ENCODE measurements around the gene DEPDC1. TPM values are rescaled to one million over a fixed set of nuclear protein-coding genes. Genes with fewer than 3 reads are reported as not detected.
A peak's percentile ranks its signal among the peaks of the same experiment; 100 is the strongest.
"Not testable (repeated sequence)": the region's sequence is repeated elsewhere in the genome, so short reads cannot be mapped to it uniquely, and the experiment has no call there.

Gene DEPDC1, protein sequence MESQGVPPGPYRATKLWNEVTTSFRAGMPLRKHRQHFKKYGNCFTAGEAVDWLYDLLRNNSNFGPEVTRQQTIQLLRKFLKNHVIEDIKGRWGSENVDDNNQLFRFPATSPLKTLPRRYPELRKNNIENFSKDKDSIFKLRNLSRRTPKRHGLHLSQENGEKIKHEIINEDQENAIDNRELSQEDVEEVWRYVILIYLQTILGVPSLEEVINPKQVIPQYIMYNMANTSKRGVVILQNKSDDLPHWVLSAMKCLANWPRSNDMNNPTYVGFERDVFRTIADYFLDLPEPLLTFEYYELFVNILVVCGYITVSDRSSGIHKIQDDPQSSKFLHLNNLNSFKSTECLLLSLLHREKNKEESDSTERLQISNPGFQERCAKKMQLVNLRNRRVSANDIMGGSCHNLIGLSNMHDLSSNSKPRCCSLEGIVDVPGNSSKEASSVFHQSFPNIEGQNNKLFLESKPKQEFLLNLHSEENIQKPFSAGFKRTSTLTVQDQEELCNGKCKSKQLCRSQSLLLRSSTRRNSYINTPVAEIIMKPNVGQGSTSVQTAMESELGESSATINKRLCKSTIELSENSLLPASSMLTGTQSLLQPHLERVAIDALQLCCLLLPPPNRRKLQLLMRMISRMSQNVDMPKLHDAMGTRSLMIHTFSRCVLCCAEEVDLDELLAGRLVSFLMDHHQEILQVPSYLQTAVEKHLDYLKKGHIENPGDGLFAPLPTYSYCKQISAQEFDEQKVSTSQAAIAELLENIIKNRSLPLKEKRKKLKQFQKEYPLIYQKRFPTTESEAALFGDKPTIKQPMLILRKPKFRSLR
- 0.21 TPM for total RNA-seq

DNA sequence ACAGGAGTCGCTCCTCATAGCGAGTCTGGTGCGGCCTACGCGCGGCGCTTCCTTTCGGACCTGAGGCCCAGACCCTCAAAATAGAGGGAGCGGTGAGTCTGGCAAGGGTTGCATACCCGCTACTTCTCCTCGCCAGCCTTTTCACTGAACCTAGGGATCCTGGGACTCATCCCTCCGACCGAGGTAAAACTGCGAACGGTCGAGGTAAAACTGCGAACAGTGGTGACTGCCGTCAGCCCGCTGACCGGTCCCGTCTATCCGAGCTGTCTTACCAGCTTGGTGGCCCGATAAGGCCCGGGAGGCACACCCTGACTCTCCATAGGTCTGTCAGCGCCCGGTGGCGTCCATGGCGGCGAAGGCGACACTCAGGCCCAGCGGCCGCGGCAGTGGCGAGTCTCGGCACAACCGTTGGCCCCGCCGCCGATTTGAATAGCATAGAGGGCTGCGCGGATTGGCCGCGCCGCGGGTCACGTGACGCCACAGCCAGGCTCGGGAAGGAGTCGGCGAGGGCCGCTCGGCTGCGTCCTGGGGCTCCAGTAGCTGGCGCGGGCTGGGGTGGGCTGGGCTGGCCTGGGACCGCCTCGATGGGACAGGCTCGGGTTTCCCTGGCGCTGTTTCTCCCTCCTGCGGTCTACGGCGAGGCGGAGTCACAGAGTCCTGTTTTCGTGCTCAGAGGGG lies at the start of gene DEPDC1:
DEPDC1 (minus strand) TSS at position 403 of the 678 bp plus-strand sequence; CDS start at position 320, 83 bp downstream.
- peak; percentile 91 for DNase-seq (ENCODE audit: low spot score)

DNA sequence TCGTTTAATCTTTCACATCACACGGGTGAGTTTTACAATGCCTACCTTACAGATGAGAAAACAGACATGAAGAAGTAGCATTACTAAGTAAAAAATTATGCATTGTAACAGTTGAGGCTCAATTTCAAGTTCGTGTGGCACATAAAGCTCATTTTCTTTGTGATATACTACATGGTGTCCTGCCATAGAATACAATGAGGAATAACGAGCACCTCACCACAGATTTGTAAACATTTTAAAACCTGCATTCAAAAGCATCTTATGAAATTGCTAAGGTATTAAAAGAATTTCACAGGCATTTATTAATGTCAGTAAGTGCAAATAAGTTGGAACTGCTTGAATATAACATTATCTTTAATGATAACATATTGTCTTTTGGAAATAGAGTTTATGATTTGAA lies 47.8 kb upstream of the DEPDC1 start:
- no peak for DNase-seq (ENCODE audit: low spot score)

DNA sequence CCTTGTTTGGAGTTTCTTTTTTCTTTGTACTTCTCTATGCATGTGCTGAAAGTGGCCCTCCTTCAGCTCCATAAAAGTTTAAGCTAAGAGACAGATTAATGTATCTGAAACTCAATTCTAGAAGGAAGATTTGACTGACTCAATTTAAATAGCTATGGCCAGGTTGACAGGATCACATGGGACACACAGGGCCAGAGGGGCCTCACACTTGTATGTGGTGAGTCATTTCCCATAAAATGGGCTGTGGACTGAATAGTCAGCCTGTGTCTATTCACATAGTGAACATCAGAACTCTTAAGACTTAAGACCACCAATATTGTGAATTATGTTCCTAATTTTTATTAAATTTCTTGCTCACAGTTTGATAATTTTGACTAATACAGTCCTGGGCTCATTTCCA lies 45.7 kb upstream of the DEPDC1 start:
- DNase-seq (ENCODE audit: low spot score) = no peak

DNA sequence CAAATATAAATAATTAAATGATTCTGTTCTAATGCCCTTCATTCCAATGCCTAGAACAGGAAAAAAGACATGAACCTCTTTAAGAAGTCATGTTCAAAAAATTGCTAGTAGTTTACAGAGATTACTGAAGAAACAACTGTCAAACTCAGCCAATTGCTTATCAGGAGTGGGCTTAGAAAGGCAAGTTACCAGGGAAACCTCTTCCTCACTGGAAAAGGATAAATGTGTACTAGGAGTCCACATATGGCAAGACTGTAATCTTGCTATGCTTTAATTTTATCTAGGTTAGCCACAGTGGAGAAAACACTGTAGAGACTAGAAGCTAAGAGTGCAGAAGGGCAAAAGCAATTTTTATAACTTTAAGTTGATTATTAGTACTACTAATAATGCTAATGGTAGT lies 42.1 kb upstream of the DEPDC1 start:
- DNase-seq (ENCODE audit: low spot score) = no peak

DNA sequence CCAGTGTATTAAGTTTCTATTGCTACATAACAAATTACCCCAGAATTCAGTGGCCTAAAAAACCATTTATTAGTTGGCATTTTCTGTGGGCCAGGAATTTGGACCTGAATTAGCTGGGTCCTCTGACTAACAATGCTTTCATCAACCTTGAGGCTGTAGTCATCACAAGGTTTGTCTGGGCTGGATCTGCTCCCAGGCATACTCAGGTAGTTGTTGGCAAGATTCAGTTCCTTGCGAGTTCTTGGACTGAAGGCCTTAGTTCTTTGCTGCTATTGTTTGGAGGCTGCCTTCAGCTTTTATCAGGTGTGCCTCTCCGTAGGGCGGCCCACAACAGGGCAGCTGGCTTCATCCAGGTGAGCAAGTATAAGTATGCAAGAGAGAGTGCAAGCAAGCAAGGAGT lies 31.4 kb upstream of the DEPDC1 start:
- no peak for DNase-seq (ENCODE audit: low spot score)

DNA sequence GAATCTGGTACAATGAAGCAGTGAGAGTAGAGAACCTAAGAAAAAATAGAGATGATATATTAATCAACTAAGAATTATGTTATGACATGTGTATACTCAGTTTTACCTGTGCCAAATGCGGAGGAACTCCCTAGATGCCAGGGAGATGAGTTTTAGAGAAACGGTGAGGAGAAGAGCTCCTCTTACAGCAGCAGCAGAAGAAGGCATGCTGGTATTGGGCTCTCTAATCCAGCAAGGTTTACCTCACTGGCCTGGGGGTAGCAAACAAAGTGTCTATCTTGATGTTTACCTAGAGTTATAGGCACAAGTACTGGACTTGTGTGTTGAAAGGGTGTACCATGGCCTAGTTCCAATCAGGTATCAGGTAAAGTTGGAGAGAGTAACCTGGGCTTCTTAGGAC lies 28.9 kb upstream of the DEPDC1 start:
- DNase-seq (ENCODE audit: low spot score) = no peak

DNA sequence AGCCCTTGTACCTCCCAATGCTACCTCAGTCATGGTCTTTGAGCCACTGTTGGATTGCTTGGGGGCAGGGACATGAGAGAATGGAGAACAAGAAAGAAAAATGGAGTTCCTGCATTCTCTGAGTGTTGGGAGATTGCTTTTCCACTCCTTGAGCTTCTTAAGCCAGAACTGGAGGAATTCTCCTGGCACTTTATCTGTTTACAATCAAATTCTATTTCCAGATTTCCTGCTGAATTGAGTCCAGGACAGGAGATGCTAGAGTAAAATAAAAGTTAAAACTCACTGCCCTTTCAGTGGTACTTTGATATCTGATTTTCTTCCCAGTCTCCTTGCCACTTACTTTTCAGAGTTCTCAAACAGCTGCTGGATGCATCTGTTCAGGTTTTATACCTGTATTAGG lies 24.4 kb upstream of the DEPDC1 start:
- no peak for DNase-seq (ENCODE audit: low spot score)

DNA sequence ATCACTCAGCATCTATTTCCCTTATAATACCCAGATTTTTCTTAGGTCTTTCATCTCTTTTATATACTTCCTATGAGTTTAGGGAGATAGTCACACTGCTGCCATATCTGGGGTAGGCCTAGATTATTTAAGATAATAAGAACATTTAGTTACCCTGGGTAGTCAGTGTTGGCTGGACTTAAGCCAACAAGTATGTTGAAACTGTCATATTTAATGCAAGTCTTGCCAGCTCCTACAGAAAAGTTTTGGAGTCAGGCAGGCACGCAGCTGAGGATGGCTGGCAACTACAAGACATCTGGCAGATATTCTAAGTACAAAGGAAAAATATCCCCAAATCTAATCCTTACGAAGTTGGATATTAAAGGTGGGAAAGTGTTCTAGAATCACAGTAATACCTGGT lies 19.2 kb upstream of the DEPDC1 start:
- DNase-seq (ENCODE audit: low spot score) = no peak

DNA sequence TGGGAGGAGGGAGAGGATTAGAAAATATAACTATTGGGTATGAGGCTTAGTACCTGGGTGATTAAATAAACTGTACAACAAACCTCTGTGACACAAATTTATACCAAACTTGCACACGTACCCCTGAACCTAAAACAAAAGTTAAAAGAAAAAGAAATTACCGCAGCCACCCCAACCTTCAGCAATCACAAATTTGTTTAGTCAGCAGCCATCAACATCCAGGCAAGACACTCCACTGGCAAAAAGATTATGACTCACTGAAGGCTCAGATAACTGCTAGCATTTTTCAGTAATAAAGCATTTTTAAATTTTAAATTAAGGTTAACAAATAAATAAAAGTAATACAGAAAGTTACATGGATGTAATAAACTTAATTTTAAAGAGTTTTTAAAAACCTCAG lies 14.4 kb upstream of the DEPDC1 start:
- no peak for DNase-seq (ENCODE audit: low spot score)

DNA sequence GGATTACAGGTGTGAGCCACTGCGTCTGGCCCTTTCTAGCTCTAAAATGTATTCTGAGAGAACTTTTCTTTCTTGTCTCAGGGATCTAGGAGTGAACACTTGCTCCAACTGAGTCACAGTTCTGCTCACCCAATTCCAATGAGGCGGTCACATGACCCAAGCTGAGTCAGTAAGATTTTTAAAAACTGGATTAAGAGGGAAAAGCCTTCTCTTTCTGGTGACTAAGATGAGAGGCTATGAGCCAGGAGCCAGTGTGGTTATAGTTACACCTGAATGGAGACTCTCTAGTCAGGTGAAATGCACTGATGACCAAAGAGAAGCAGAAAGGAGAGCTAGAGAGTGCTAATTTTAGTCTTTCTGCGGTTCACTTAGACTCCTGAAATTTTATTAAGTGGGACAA lies 9.5 kb upstream of the DEPDC1 start:
- no peak for DNase-seq (ENCODE audit: low spot score)

DNA sequence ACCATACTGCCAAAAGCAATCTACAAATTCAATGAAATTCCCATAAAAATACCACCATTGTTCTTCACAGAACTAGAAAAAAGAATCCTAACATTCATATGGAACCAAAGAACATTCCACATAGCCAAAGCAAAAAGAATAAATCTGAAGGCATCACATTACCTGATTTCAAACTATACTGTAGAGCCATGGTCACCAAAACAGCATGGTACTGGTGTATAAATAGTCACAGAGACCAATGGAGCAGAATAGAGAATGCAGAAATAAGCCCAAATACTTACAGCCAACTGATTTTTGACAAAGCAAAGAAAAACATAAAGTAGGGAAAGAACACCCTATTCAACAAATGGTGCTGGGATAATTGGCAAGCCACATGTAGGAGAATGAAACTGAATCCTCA lies 6.2 kb upstream of the DEPDC1 start:
- DNase-seq (ENCODE audit: low spot score) = no peak

DNA sequence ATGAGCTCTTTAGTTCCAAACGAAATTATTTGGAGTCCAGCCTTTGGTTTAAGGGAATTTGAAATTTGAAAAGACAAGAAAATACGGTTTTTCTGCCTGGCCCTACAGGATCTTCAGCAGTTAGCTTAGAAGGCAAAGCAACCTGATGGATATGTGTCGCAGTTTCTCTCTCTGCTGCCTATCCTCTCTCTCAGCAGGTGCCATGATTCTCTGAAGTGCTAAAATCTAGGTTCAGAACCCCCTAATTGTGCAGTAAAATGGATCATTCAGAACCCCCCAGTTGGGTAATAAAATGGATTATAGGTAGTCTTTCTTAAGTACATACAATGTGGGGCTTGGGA lies 446 bp upstream of the DEPDC1 start:
- no peak for DNase-seq (ENCODE audit: low spot score)

DNA sequence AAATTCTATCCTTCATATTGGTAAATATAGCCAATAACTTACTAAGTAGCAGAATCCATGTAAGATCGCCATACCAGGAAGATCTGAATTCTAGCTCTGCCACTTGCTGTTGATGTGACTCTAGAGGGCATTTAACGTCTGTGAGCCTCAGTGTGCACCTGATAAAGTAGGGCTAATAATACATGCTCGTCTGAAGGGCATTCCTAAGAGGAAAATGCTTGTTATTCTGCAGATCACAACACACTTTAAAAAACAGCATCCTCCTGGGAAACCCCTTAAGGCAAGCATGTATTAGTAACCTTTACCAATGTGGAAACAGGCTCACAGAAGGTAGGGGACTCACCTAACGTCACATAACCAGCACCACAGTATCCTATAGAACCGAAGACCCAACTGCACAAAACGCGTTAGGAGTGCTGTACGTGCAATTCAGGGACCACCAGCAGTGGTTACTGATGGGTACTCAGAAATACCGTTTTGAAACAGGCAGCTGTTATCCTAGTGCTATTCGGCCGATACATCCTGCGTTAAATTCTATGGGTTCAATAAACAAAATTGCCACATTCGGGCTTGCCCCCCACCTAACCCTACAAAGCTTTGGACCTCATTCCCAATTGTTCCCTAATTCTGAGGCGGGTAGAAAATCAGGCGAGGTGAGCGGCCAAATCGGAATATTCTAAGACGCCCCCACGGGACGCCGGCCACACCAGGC lies 758 bp downstream of the DEPDC1 start:
- DNase-seq (ENCODE audit: low spot score) = no peak

DNA sequence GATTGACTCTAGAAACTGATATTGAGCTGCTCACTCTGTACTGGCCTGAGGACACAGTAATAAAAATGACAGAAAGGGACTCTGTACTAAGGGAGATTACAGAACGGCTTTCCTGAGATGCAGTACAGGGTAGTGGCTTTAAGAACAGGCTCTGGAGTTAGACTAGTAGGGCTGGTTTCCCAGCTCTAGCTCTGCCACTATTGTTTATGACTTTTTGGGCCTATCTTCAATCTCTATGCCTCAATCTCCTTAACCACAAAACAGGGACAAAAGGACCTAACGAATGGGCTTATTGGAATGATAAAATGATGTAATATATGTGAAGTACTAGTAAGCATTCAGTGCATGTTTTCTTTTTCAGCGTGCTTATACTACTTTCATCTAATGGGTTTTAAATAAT lies 1.4 kb downstream of the DEPDC1 start:
- DNase-seq (ENCODE audit: low spot score) = no peak

DNA sequence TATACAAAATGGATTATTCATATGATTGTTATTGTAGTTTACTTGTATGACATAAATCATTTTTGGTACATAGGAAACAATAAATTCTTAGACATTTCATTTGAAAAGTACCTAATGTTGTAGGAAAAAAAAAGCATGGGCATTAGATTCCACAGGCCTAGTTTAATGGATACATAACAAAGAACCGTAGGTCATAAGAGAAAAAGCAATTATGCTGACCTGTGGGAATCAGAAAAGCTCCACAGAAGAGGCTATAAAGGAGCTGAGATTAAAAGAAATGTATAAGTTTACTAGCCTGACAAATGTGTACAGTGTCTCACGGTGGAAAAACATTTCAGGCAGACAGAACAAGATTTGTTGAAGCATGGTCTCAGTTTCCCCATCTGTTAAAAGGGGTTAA lies 3.7 kb downstream of the DEPDC1 start:
- no peak for DNase-seq (ENCODE audit: low spot score)

DNA sequence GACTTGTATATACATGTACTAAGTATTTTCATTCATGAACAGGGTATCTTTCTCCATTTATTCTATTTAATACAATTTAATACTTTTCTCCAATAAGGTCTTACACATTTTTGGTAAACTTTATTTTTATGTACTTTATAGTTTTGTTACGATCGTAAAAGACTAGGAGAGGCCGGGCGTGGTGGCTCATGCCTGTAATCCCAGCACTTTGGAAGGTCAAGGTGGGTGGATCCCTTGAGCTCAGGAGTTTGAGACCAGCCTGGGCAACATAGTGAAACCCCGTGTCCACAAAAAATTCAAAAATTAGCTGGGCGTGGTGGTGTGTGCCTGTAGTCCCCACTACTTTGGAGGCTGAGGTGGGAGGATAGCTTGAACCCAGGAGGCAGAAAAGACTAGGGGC lies 4.6 kb downstream of the DEPDC1 start:
- DNase-seq (ENCODE audit: low spot score) = not testable (repeated sequence)

DNA sequence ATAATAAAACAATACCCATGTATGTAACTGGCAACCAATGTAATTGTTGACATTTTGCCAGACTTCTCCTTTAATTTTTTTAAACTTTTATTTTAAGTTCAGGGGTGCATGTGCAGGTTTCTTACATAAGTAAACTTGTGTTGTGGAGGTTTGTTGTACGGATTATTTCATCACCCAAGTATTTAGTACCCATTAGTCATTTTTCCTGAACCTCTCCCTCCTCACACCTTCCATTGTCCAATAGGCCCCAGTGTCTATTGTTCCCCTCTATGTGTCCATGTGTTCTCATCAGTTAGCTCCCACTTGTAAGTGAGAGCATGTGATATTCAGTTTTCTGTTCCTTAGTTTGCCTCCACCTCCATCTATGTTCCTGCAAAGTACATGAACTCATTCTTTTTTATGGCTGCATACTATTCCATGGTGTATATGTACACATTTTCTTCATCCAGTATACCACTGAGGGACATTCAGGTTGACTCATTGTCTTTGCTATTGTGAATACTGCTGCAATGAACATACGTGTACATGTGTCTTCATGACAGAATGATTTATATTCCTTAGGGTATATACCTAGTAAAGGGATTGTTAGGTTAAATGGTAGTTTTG lies 6.7 kb downstream of the DEPDC1 start:
- no peak for DNase-seq (ENCODE audit: low spot score)

DNA sequence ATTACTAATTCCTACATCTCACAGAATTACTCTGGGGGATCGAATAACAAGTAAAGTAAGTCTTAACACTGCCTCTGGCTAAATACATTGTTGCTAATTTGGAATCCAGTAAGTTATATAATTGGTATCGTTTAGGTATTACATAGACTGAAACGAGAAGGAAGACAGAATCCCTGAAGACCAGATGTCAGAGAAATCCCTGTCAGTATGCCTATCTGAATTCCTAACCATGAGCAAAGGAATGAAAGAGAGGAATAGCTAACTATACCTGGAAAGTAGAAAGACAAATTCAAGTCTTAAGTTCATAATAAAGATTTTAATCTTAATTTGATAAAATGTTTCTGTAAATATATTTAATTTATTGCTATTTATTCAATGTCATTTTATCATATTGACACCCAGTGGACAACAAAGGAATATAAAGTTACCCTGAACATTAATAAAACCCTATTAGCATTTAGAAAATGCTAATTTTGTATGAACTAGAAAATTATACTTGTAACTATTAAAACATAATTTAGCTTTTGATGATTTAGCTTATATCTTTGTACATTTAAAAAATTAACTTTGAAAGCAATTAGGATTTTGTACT lies 11.4 kb downstream of the DEPDC1 start:
- DNase-seq (ENCODE audit: low spot score) = no peak

DNA sequence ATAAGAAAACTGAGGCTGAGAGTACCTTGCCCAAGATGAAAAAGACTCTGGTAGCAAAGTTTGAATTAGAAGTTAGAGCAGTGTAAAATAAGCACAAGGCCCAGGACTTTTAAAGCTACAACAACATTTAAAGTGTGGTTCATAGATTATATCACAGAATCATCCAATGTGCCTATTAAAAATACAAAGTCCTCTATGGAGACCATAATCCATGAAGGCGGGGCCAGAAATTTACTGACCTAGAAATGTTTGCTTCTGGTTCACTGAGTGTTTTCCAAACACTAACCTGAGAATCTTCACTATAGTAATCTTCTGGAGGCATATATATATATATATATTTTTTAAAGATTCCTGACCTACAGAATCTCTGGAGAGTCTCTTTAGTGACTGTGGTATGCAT lies 12.3 kb downstream of the DEPDC1 start:
- no peak for DNase-seq (ENCODE audit: low spot score)

DNA sequence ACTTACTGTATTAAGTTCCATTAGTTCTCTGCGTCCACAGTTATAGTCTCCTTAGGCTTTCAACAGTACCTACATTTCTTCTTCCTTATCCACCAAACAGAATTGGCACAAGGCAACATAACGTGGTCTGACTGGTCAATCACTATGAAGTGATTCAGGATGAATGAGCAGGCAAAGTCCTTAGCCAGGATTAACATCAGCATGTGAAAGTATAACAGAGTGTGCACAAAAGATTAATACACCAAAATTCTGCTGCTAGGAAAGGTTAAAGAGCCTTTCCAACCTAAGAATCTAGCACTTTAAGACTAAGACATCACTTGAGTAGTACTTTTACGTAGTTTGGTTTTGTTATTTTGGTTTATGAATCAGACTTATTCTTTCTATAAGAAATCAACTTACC lies 15.8 kb downstream of the DEPDC1 start:
- DNase-seq (ENCODE audit: low spot score) = no peak

DNA sequence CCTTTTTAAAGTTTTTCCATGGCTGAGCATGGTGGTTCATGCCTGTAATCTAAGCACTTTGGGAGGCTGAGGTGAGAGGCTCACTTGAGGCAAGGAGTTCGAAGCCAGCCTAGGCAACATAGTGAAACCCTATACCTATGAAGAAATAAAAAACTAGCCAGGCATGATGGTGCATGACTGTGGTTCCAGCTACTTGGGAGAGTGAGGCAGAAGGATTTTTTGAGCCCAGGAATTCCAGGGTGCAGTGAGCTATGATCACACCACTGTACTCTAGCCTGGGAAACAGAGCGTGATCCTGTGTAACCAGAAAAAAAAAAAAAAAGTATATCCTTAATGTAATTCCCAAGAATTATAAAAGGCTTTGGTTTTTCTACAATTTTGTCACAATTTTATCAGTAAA lies 17.4 kb downstream of the DEPDC1 start:
- DNase-seq (ENCODE audit: low spot score) = no peak
